ENCODE data around the gene GCC2.
"Not testable (repeated sequence)": the region's sequence is repeated elsewhere in the genome, so short reads cannot be mapped to it uniquely, and the experiment has no call there.

GCC2 gene

GRCh38 chr2:108448678-108449409, at the start of gene GCC2:
Gene GCC2 (plus strand): TSS chr2:108449206. CDS start chr2:108449275, 69 bp downstream.
- peak; percentile 96 to 97 for DNase-seq

GRCh38 chr2:108399479-108399878, 49.5 kb upstream of the GCC2 start:
- DNase-seq, result no peak

- no peak for DNase-seq
These were observed 47.2 kb upstream of the GCC2 start for GRCh38 chr2:108401800-108402199.

- no peak for DNase-seq
These were observed 45.5 kb upstream of the GCC2 start for GRCh38 chr2:108403494-108403893.

- no peak for DNase-seq
These were observed 44.1 kb upstream of the GCC2 start for GRCh38 chr2:108404784-108405397.

- DNase-seq, result no peak
These were observed 40.9 kb upstream of the GCC2 start for GRCh38 chr2:108407864-108408729.

GRCh38 chr2:108409768-108410167, 39.2 kb upstream of the GCC2 start:
- DNase-seq, result no peak

- DNase-seq, result no peak
These were observed 35.9 kb upstream of the GCC2 start for GRCh38 chr2:108412995-108413710.

GRCh38 chr2:108413711-108414095, 35.3 kb upstream of the GCC2 start:
- DNase-seq, result no peak

GRCh38 chr2:108414256-108414876, 34.6 kb upstream of the GCC2 start:
- DNase-seq, result no peak

- no peak for DNase-seq
These were observed 34.1 kb upstream of the GCC2 start for GRCh38 chr2:108414945-108415344.

GRCh38 chr2:108417254-108417653, 31.8 kb upstream of the GCC2 start:
- no peak for DNase-seq

GRCh38 chr2:108418416-108418815, 30.6 kb upstream of the GCC2 start:
- DNase-seq, result no peak

GRCh38 chr2:108423067-108423466, 25.9 kb upstream of the GCC2 start:
- no peak for DNase-seq

GRCh38 chr2:108423502-108424251, 25.3 kb upstream of the GCC2 start:
- DNase-seq, result no peak

- DNase-seq, result no peak
These were observed 20.6 kb upstream of the GCC2 start for GRCh38 chr2:108428286-108429009.

- not testable (repeated sequence) for DNase-seq
These were observed 13.4 kb upstream of the GCC2 start for GRCh38 chr2:108435578-108435977.

GRCh38 chr2:108436976-108437375, 12.0 kb upstream of the GCC2 start:
- DNase-seq, result no peak

GRCh38 chr2:108441712-108442111, 7.3 kb upstream of the GCC2 start:
- no peak for DNase-seq

GRCh38 chr2:108444941-108445840, 3.8 kb upstream of the GCC2 start:
- DNase-seq, result no peak

Data from stimulated activated CD4-positive, alpha-beta T cell treated with anti-CD3 and anti-CD28 coated beads, Interleukin-2, amount 100 ng/mL, for 24 hours (primary cell).